Progenitor cell of endocrine pancreas (in vitro differentiated cells): ENCODE results near the gene GIN1. TPM values are rescaled to one million over a fixed set of nuclear protein-coding genes. Genes with fewer than 3 reads are reported as not detected.

ENCODE experiments used
- DNase-seq: peaks from one replicate; pipeline ENCODE4 v3.0.0; 2021; ENCODE audit warnings: low spot score; ENCODE audit not compliant: unreplicated experiment
- H3K27ac Mint-ChIP-seq: 2 replicates; pipeline ENCODE4 v1.8.0; 2021; ENCODE audit warnings: mild to moderate bottlenecking, moderate library complexity, mixed read lengths
- H3K27me3 Mint-ChIP-seq: 2 replicates; pipeline ENCODE4 v1.8.0; 2021; ENCODE audit warnings: mixed read lengths
- H3K36me3 Mint-ChIP-seq: 2 replicates; pipeline ENCODE4 v1.8.0; 2022; ENCODE audit warnings: mixed read lengths; ENCODE audit not compliant: insufficient read depth
- H3K4me1 Mint-ChIP-seq: 2 replicates; pipeline ENCODE4 v1.8.0; 2021; ENCODE audit warnings: low read depth, mixed read lengths
- H3K4me3 Mint-ChIP-seq: 2 replicates; pipeline ENCODE4 v1.8.0; 2021; ENCODE audit warnings: low read depth, mild to moderate bottlenecking, moderate library complexity, mixed read lengths
- H3K9me3 Mint-ChIP-seq: 2 replicates; pipeline ENCODE4 v1.8.0; 2021; ENCODE audit warnings: low read depth, mixed read lengths
- total RNA-seq: library from RNA; stranded (reverse); gene quantifications from 2 replicates; pipeline ENCODE4 v1.2.1, GENCODE V29; 2021
- TF ChIP-seq, protein P1 (sequence below): fragments of 200-600 bp; sonication (generic); IDR thresholded peaks from one replicate; pipeline ENCODE4 v1.5.0; 2021; ENCODE audit warnings: antibody characterized with exemption, mild to moderate bottlenecking; ENCODE audit not compliant: unreplicated experiment

GIN1 gene
- total RNA-seq, 1 donor from 2014 or later, result 9.0 TPM

DNA sequence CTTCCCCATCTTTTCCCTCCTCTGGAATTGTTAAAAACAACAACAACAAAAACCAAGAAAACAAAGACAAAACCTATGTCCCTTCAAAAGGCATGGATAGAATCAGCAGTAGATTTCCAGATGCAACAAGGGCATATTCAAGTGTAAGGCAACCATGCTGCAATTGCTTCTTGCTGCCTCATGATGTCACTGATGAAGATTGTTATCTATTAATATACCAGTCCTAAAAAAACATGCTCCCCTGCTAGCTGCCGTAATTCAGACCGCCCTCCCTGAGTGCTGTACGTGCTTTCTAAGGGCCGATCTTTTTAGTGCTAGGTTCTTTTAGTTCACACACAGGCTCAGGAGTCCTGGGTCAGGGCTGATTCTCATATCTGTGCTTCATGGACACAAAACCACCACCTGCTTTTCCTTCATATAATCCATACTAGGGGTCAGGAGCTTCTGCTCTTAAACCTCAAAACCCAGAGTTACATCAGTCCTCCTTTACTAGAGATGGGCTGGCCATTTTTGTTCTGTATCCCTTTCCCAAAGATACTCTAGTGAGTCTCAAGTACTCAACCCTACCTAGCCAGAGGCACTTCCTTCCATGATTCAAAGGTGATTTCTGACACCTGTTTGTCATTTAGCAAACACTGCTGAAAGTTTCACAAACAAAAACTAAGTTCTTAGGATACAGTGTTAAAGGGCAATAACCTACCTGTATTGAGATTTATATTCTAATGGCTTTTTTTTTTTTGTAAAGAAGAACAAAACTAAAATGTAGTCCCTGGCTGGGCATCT, 82.1 kb downstream of the GIN1 start:
- no peak overlapping the region for H3K4me3 Mint-ChIP-seq
- TF ChIP-seq, protein P1, sequence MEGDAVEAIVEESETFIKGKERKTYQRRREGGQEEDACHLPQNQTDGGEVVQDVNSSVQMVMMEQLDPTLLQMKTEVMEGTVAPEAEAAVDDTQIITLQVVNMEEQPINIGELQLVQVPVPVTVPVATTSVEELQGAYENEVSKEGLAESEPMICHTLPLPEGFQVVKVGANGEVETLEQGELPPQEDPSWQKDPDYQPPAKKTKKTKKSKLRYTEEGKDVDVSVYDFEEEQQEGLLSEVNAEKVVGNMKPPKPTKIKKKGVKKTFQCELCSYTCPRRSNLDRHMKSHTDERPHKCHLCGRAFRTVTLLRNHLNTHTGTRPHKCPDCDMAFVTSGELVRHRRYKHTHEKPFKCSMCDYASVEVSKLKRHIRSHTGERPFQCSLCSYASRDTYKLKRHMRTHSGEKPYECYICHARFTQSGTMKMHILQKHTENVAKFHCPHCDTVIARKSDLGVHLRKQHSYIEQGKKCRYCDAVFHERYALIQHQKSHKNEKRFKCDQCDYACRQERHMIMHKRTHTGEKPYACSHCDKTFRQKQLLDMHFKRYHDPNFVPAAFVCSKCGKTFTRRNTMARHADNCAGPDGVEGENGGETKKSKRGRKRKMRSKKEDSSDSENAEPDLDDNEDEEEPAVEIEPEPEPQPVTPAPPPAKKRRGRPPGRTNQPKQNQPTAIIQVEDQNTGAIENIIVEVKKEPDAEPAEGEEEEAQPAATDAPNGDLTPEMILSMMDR, result no peak
- peaks cover 4% of the 10 kb centered on the region for H3K4me1 Mint-ChIP-seq
- H3K9me3 Mint-ChIP-seq, result no peaks in the 10 kb centered on the region
- no peak overlapping the region for H3K27ac Mint-ChIP-seq
- no peaks in the 10 kb centered on the region for H3K27me3 Mint-ChIP-seq
- H3K36me3 Mint-ChIP-seq, result peaks cover 2% of the 10 kb centered on the region
- DNase-seq, result no peak

DNA sequence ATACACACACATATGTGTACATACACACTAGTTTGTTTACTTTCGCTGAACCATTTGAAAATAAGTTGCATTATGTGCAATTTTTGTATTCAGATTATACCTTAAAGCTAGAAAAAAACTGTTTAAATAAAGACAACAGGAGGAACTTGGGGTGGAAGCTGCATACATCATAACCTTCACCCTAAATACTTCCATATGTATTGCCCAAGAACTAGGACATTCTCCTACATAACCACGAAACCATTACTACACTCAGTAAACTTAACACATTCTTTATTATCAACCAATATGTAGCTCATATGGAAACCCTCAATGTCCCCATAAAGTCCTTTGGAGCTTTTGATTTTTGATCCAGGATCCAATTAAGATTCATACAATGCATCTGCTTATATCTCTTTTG, 83.3 kb downstream of the GIN1 start:
- DNase-seq, result no peak
- H3K27me3 Mint-ChIP-seq, result no peaks in the 10 kb centered on the region
- peaks cover 1% of the 10 kb centered on the region for H3K4me1 Mint-ChIP-seq
- H3K9me3 Mint-ChIP-seq, result no peaks in the 10 kb centered on the region
- H3K36me3 Mint-ChIP-seq, result peaks cover 4% of the 10 kb centered on the region
- TF ChIP-seq, protein P1, result no peak
- no peak overlapping the region for H3K27ac Mint-ChIP-seq
- no peak overlapping the region for H3K4me3 Mint-ChIP-seq

Other genes with a start within 250 kb of the GIN1 start
- gene PPIP5K2, start 163 bp upstream of the GIN1 start, total RNA-seq, result 89.2 and 89.4 TPM in 2 replicates
- gene MACIR, start 138.6 kb upstream of the GIN1 start, total RNA-seq, result 10.8 and 14.0 TPM in 2 replicates